Fibroblast of pulmonary artery (primary cell): ENCODE measurements around the gene USP14.
"Not testable (repeated sequence)": the region's sequence is repeated elsewhere in the genome, so short reads cannot be mapped to it uniquely, and the experiment has no call there.

Source experiments
- DNase-seq: peaks from one replicate; pipeline ENCODE4 v3.0.0-alpha.2; 2010; ENCODE audit warnings: low read depth
- H3K4me3 ChIP-seq: replicated peaks from 2 replicates; pipeline ENCODE4 v1.5.1; 2011; ENCODE audit warnings: low read depth, mild to moderate bottlenecking, control low read depth, low read length, moderate library complexity
- TF ChIP-seq, protein P1 (sequence below): IDR thresholded peaks from 2 replicates; pipeline ENCODE4 v1.5.1; 2011; ENCODE audit warnings: mild to moderate bottlenecking, control low read depth, low read length, inconsistent platforms; ENCODE audit errors: missing control alignments

Gene USP14

DNA sequence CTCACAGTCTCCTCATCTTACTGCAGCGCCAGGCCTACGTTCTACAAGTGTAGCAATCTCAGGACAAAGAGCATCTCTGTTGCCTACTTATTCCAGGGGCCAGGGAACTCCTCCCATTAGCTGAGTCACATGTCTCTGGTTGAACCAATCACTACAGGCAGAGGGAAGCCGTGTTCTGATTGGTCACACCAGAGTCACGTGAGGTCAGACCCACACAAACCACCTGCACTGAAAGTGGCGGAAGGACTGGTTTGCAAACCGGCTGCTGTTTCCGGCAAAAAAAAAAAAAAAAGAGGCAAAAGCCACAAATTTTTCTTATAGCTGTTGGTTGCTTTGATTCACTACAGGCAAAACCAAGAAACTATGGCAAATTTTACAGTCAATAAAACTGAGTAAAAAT is 21.9 kb upstream of the USP14 start:
- TF ChIP-seq, protein P1, sequence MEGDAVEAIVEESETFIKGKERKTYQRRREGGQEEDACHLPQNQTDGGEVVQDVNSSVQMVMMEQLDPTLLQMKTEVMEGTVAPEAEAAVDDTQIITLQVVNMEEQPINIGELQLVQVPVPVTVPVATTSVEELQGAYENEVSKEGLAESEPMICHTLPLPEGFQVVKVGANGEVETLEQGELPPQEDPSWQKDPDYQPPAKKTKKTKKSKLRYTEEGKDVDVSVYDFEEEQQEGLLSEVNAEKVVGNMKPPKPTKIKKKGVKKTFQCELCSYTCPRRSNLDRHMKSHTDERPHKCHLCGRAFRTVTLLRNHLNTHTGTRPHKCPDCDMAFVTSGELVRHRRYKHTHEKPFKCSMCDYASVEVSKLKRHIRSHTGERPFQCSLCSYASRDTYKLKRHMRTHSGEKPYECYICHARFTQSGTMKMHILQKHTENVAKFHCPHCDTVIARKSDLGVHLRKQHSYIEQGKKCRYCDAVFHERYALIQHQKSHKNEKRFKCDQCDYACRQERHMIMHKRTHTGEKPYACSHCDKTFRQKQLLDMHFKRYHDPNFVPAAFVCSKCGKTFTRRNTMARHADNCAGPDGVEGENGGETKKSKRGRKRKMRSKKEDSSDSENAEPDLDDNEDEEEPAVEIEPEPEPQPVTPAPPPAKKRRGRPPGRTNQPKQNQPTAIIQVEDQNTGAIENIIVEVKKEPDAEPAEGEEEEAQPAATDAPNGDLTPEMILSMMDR, result no peak
- no peak for DNase-seq
- H3K4me3 ChIP-seq, result no peak overlapping the region

DNA sequence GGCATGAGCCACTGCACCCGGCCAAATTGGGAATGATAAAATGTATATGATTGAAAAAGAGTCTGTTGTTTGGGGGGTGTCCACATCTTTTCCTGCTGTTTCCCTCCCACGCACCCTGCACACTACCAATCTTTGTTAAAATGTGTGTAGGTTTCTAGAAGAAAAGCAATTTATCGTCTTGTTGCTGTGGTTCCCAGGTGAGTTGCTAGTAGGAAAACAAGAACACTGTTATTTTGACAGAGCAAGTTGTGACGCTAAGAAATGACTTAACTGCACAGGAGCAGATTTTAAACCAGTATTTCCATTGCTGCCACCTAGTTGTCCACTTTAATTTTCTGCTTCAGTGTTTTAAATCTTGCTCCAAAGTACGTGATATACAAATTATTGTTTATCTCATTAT is 21.0 kb upstream of the USP14 start:
- TF ChIP-seq, protein P1, result no peak
- no peak for DNase-seq
- H3K4me3 ChIP-seq, result no peak overlapping the region

DNA sequence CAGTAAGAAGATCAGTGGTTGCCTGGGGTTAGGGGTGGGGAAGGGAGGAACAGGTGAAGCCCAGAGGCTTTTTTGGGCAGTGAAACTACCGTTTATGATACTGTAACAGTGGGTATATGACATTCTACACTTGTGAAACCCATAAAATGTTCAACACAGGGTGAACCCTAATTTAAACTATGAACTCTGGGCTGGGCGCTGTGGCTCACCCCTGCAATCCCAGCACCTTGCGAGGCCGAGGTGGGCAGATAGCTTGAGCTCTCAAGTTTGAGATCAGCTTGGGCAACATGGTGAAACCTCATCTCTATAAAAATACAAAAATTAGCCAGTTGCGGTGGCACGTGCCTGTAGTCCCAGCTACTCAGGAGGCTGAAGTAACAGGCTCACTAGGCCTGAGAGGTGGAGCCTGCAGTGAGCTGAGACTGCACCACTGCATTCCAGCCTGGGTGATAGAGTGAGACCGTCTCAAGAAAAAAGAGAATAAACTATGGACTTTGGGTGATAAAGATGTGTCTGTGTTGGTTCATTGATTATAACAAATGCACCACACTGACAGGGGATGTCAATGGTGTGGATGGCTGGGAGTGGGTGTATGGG is 17.6 kb upstream of the USP14 start:
- DNase-seq, result no peak
- TF ChIP-seq, protein P1, result no peak
- H3K4me3 ChIP-seq, result no peak overlapping the region

DNA sequence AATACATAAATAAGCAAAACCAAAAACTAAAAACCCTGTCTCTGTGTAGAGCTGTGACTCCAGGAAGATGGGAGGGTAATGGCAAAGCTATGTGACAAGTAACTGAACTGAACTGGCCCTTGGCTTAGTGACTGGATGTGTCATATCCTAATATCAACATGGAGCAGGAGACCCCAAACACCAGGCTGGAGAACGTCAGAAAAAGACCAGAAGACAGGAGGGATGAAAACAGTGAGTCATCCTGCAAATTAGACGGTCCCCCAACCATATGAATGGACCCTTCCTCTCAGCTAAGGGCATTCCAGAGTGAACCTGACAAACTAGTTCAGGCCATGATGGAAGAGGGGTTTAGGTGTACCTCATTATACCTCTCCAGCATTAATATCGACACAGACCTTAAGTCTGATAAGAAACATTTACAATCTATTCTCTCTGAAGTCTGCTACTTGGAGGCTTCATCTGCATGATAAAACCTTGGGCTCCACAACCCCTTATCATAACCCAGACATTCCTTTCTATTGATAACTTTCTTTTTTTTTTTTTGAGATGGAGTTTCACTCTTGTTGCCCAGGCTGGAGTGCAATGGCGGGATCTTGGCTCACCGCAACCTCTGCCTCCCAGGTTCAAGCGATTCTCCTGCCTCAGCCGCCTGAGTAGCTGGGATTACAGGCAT is 15.6 kb upstream of the USP14 start:
- not testable (repeated sequence) for DNase-seq, H3K4me3 ChIP-seq

DNA sequence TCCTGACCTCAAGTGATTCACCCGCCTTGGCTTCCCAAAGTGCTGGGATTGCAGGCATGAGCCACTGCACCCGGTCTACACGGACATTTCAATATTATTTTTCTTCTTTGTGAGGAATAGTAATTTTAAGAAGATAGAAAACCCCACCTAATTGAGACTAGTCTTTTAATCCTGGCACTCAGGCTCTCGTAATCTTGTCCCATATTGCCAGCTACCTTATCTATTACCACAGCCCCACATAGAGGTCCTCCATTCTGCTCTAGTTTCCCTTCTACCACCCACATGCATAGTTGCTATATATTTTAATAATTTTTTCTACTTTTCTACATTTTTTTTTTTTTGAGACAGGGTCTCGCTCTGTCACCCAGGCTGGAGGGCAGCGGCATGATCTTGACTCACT is 9.5 kb upstream of the USP14 start:
- no peak overlapping the region for H3K4me3 ChIP-seq
- TF ChIP-seq, protein P1, result no peak
- no peak for DNase-seq

DNA sequence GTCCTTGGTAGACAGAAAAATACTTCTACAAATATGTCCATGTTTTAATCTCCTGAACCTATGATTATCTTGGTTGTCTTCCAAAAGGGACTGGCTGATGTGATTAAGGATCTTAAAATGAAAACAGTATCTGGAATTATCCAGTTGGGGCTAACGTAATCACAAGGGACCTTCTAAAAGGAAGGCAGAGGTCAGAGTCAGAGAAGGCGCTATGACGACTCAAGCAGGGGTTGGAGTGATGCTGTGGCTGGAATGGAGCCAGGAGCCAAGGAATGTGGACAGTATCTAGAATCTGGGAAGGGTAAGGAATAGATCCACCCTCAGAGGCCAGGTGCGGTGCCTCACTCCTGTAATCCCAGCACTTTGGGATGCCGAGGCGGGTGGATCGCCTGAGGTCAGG is 4.2 kb upstream of the USP14 start:
- TF ChIP-seq, protein P1, result no peak
- DNase-seq, result peak; percentile 14

DNA sequence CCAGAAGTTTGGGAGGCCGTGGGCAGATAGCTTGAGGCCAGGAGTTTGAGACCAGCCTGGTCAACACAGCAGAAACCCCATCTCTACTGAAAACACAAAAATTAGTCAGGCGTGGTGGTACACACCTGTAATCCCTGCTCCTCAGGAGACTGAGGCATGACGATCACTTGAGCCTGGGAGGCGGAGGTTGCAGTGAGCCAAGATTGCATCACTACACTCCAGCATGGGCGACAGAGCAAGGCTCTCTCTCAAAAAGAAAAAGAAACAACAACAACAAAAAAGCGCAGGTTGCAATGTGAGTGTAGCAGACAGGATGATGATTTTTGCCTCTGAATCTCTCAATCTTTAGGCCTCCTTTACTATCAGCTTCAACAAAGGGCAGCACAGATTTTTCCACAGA is 2.7 kb upstream of the USP14 start:
- H3K4me3 ChIP-seq, result no peak overlapping the region
- no peak for DNase-seq
- TF ChIP-seq, protein P1, result no peak

More for the DNA sequence above, 4.2 kb upstream of the USP14 start:
- no peak overlapping the region for H3K4me3 ChIP-seq
